ENCODE results near the gene GAGE13. TPM values are rescaled to one million over a fixed set of nuclear protein-coding genes. Genes with fewer than 3 reads are reported as not detected.
"Not testable (repeated sequence)": the region's sequence is repeated elsewhere in the genome, so short reads cannot be mapped to it uniquely, and the experiment has no call there.

GAGE13 gene
- total RNA-seq, 1 experiment from 2014 or later, result 12.3 TPM

GRCh38 chrX:49330421-49330820 lies 961 bp upstream of the GAGE13 start:
- not testable (repeated sequence) for DNase-seq (ENCODE audit: low read depth)

DNA sequence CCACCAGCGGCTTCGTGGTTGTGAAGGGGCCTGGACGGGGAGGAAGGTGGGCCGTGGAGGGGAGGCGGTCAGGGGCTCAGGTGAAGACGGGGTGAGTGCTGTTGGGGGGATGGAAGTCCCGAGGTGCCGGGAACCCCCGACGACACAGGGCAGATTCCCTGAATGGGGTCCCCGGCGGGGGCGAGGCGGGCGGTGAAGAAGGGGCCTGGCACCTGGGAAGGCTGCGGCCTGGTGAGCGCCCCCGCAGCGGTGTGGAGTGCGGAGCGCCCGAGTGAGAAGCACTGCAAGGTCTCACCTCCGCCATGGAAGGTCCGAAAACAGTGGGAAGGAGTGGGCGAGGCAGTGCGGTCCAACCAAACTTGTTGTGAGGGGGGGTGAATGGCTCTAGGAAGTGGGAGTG lies 459 bp downstream of the GAGE13 start:
- DNase-seq (ENCODE audit: low read depth), result not testable (repeated sequence)

- DNase-seq (ENCODE audit: low read depth), result not testable (repeated sequence)
Measured at GRCh38 chrX:49341449-49341848, 10.1 kb downstream of the GAGE13 start.

DNA sequence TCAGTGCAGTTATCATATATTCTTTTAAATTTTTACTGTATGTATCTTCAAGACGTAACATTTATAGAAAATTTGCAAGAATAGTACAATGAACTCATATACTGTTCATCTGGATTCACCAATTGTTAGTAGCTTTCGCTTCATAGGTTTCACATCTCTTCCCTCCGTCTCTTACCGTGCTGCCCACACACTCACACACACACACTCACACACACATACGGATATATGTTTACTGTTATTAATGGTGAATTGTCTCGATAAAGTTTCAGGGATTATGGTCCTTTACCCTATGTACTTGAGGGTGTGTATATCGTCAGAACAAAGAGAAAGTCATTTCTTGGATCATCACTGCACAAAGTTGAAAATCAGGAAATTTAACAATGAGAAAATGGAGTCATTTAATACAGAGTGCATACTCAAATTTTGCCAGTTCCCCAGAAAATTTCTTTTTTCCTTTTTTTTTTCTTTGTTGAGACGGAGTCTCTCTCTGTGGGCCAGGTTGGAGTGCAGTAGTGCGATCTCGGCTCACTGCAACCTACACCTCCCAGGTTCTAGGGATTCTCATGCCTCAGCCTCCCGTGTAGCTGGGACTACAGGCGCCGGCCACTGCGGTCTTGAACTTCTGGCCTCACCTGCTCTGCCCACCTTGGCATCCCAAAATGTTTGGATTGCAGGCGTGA lies 13.3 kb downstream of the GAGE13 start:
- peak; percentile 7 for DNase-seq (ENCODE audit: low read depth)

GRCh38 chrX:49345402-49345801 lies 14.0 kb downstream of the GAGE13 start:
- not testable (repeated sequence) for DNase-seq (ENCODE audit: low read depth)

- DNase-seq (ENCODE audit: low read depth), result not testable (repeated sequence)
Measured at GRCh38 chrX:49346150-49346549, 14.8 kb downstream of the GAGE13 start.

Other genes starting within 250 kb of the GAGE13 start
- 24.5 and 28.2 TPM in 2 replicates for gene GPKOW, start 207.8 kb upstream of the GAGE13 start, total RNA-seq (2014; rRNA removed; shearing (Covaris generic))
- gene MAGIX, start 168.8 kb upstream of the GAGE13 start, total RNA-seq (2014; rRNA removed; shearing (Covaris generic)), result 0.12 and 2.5 TPM in 2 replicates
- 28.6 and 34.3 TPM in 2 replicates for gene PLP2, start 159.7 kb upstream of the GAGE13 start, total RNA-seq (2014; rRNA removed; shearing (Covaris generic))
- gene PRICKLE3, start 145.2 kb upstream of the GAGE13 start, total RNA-seq (2014; rRNA removed; shearing (Covaris generic)), result 5.6 and 12.4 TPM in 2 replicates
- gene SYP, start 131.4 kb upstream of the GAGE13 start, total RNA-seq (2014; rRNA removed; shearing (Covaris generic)), result 7.5 and 7.6 TPM in 2 replicates
- not detected in 2 replicates for gene CACNA1F, start 98.2 kb upstream of the GAGE13 start, total RNA-seq (2014; rRNA removed; shearing (Covaris generic))
- gene CCDC22, start 96.1 kb upstream of the GAGE13 start, total RNA-seq (2014; rRNA removed; shearing (Covaris generic)), result 12.3 and 12.4 TPM in 2 replicates
- not detected in 2 replicates for gene FOXP3, start 66.9 kb upstream of the GAGE13 start, total RNA-seq (2014; rRNA removed; shearing (Covaris generic))
- 6.5 and 7.2 TPM in 2 replicates for gene PPP1R3F, start 61.8 kb upstream of the GAGE13 start, total RNA-seq (2014; rRNA removed; shearing (Covaris generic))
- not detected in 2 replicates for gene GAGE10, start 27.9 kb upstream of the GAGE13 start, total RNA-seq (2014; rRNA removed; shearing (Covaris generic))
- gene GAGE12J, start 9.5 kb upstream of the GAGE13 start, total RNA-seq (2014; rRNA removed; shearing (Covaris generic)), result not detected in 2 replicates
- gene GAGE12C, start 200.6 kb downstream of the GAGE13 start, total RNA-seq (2014; rRNA removed; shearing (Covaris generic)), result not detected in 2 replicates
- not detected in 2 replicates for gene GAGE12D, start 210.2 kb downstream of the GAGE13 start, total RNA-seq (2014; rRNA removed; shearing (Covaris generic))
- gene GAGE12E, start 219.7 kb downstream of the GAGE13 start, total RNA-seq (2014; rRNA removed; shearing (Covaris generic)), result not detected in 2 replicates
- 2.2 and 2.8 TPM in 2 replicates for gene GAGE12F, start 229.3 kb downstream of the GAGE13 start, total RNA-seq (2014; rRNA removed; shearing (Covaris generic))
- gene GAGE12G, start 238.8 kb downstream of the GAGE13 start, total RNA-seq (2014; rRNA removed; shearing (Covaris generic)), result 1.9 and 2.8 TPM in 2 replicates
- gene GAGE12H, start 248.4 kb downstream of the GAGE13 start, total RNA-seq (2014; rRNA removed; shearing (Covaris generic)), result not detected in 2 replicates

Data from Daoy (cell line).